RWPE2 (cell line): Measurements from ENCODE around the gene GRM4.
"Not testable (repeated sequence)": the region's sequence is repeated elsewhere in the genome, so short reads cannot be mapped to it uniquely, and the experiment has no call there.

ENCODE experiments used
- ATAC-seq: fragments of 200-7000 bp; cut with Tn5 transposase; 3 replicates; pipeline ENCODE4 v1.9.1; 2021; ENCODE audit warnings: low read depth
- DNase-seq: peaks from one replicate; pipeline ENCODE4 v3.0.0-alpha.2; 2020; ENCODE audit warnings: low spot score
- H3K27ac ChIP-seq: fragments of 450-650 bp; 2 replicates; pipeline ENCODE4 v1.5.1; 2017; ENCODE audit warnings: mild to moderate bottlenecking; ENCODE audit not compliant: poor library complexity, severe bottlenecking
- H3K27me3 ChIP-seq: fragments of 250-450 bp; sonication (Bioruptor Pico); 2 replicates; pipeline ENCODE4 v1.5.1; 2021; ENCODE audit warnings: mild to moderate bottlenecking, moderate library complexity; ENCODE audit not compliant: insufficient read depth, poor library complexity, severe bottlenecking
- H3K36me3 ChIP-seq: fragments of 250-450 bp; sonication (Bioruptor Pico); 2 replicates; pipeline ENCODE4 v1.5.1; 2020; ENCODE audit warnings: low read depth, mild to moderate bottlenecking, moderate library complexity
- H3K4me1 ChIP-seq: fragments of 250-450 bp; sonication (Bioruptor Pico); 2 replicates; pipeline ENCODE4 v1.5.1; 2021; ENCODE audit warnings: mild to moderate bottlenecking, moderate library complexity; ENCODE audit not compliant: insufficient read depth, poor library complexity, severe bottlenecking
- H3K4me3 ChIP-seq: fragments of 250-450 bp; sonication (Bioruptor Pico); 2 replicates; pipeline ENCODE4 v1.5.1; 2021; ENCODE audit warnings: mild to moderate bottlenecking, moderate library complexity; ENCODE audit not compliant: severe bottlenecking
- H3K9me3 ChIP-seq: fragments of 250-450 bp; sonication (Bioruptor Pico); 2 replicates; pipeline ENCODE4 v1.5.1; 2021; ENCODE audit warnings: mild to moderate bottlenecking, moderate library complexity; ENCODE audit not compliant: severe bottlenecking
- CTCF ChIP-seq: fragments of 450-650 bp; IDR thresholded peaks from one replicate; pipeline ENCODE4 v1.5.1; 2017; ENCODE audit warnings: mild to moderate bottlenecking, moderate library complexity; ENCODE audit not compliant: poor library complexity, severe bottlenecking

The GRM4 gene

GRCh38 chr6:34018961-34019606 is 126.8 kb downstream of the GRM4 start:
- DNase-seq, result no peak
- no peak overlapping the region for H3K4me3 ChIP-seq
- TF ChIP-seq CTCF, result no peak
- H3K4me1 ChIP-seq, result no peaks in the 10 kb centered on the region
- H3K27me3 ChIP-seq, result no peaks in the 10 kb centered on the region
- H3K9me3 ChIP-seq, result no peaks in the 10 kb centered on the region
- H3K36me3 ChIP-seq, result no peaks in the 10 kb centered on the region
- no peak for ATAC-seq
- no peak overlapping the region for H3K27ac ChIP-seq

DNA sequence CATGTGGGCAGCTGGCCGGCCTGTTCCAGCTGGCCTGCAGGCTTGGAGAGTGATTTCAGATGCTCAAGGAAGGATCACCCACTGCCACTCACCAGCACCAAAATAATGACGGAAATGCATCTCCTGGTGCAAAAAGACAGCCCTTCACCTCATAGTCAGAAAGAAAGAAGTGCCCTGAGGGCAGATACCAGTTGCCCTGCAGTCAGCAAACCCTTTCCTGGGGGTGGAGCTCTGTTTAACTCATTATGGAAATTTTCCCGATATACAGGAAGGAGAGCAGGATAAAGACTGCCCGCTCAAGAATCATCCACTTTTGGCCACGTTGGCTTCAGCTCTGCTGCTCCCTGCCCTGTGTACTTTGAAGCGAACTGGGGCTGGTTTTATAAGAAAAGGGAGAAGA is 127.9 kb downstream of the GRM4 start:
- DNase-seq, result no peak
- Histone ChIP-seq H3K9me3 (no peaks in the 10 kb centered on the region), H3K36me3 (no peaks in the 10 kb centered on the region), H3K4me1 (no peaks in the 10 kb centered on the region), H3K27me3 (no peaks in the 10 kb centered on the region), H3K27ac (no peak overlapping the region), H3K4me3 (no peak overlapping the region)
- ATAC-seq, result no peak
- no peak for TF ChIP-seq CTCF

DNA sequence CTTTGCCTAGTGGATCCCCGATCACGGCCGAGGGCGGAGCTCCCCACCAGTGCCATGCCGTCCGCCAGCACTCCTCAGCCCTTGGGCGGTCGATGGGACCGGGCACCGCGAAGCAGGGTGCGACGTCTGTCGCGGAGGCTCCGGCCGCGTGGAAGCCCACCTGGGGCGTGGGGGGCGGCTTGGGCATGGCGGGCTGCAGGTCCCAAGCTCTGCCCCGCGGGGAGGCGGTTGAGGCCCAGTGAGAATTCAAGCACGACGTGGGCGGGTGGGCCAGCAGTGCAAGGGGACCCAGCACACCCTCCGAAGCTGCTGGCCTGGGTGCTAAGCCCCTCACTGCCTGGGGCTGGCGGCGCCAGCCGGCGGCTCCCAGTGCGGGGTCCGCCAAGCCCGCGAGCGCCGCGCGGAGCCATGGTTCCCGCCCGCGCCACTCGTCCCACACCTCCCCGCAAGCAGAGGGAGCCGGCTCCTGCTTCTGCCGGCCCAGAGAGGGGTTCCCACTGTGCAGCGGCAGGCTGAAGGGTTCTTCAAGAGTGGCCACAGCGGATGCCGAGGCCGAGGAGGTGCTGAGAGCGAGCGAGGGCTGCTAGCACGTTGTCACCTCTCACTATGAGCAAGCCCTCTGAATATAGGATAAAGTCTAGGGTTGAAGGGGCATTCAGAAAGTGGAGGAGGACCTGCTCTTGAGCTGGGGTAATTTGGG is 128.6 kb downstream of the GRM4 start:
- Histone ChIP-seq H3K4me3 (no peak overlapping the region), H3K27me3 (no peaks in the 10 kb centered on the region), H3K4me1 (no peaks in the 10 kb centered on the region), H3K27ac (no peak overlapping the region), H3K9me3 (no peaks in the 10 kb centered on the region), H3K36me3 (no peaks in the 10 kb centered on the region)
- DNase-seq (no peak), ATAC-seq (no peak)
- TF ChIP-seq CTCF, result no peak

- not testable (repeated sequence) for H3K27me3 ChIP-seq, ATAC-seq, H3K27ac ChIP-seq, H3K36me3 ChIP-seq, H3K4me3 ChIP-seq, H3K9me3 ChIP-seq, H3K4me1 ChIP-seq, DNase-seq
Measured at GRCh38 chr6:34016573-34016972, 129.3 kb downstream of the GRM4 start.

GRCh38 chr6:34015586-34015985 is 130.3 kb downstream of the GRM4 start:
- DNase-seq, result no peak
- no peak for TF ChIP-seq CTCF
- no peaks in the 10 kb centered on the region for H3K27me3 ChIP-seq
- ATAC-seq, result no peak
- H3K36me3 ChIP-seq, result no peaks in the 10 kb centered on the region
- no peak overlapping the region for H3K4me3 ChIP-seq
- H3K9me3 ChIP-seq, result no peaks in the 10 kb centered on the region
- H3K27ac ChIP-seq, result no peak overlapping the region
- H3K4me1 ChIP-seq, result no peaks in the 10 kb centered on the region
